ENCODE results near the gene ALG14.
"Not testable (repeated sequence)": the region's sequence is repeated elsewhere in the genome, so short reads cannot be mapped to it uniquely, and the experiment has no call there.

Gene ALG14

GRCh38 chr1:94947437-94947836 is 125.3 kb downstream of the ALG14 start:
- Histone ChIP-seq H3K27me3 (replicated peaks) (no peaks in the 10 kb centered on the region), H3K36me3 (replicated peaks) (no peaks in the 10 kb centered on the region), H3K27ac (no peak overlapping the region), H3K4me3 (ENCODE audit: low read depth, low read length) (no peak overlapping the region)
- DNase-seq: peak; percentile 74
- no peak for TF ChIP-seq CTCF (IDR thresholded peaks at IDR 0.05; ENCODE audit: low read depth, low read length, missing control alignments)
- in situ Hi-C loops (cut with HindIII; ENCODE audit: low pct_ligation_motif_present, low sequenced_read_pairs): no loop called here

- in situ Hi-C loops (cut with HindIII; ENCODE audit: low pct_ligation_motif_present, low sequenced_read_pairs): no loop called here
- no peak for TF ChIP-seq CTCF (IDR thresholded peaks at IDR 0.05; ENCODE audit: low read depth, low read length, missing control alignments)
- DNase-seq: no peak
These were observed 125.9 kb downstream of the ALG14 start for GRCh38 chr1:94946886-94947285.

DNA sequence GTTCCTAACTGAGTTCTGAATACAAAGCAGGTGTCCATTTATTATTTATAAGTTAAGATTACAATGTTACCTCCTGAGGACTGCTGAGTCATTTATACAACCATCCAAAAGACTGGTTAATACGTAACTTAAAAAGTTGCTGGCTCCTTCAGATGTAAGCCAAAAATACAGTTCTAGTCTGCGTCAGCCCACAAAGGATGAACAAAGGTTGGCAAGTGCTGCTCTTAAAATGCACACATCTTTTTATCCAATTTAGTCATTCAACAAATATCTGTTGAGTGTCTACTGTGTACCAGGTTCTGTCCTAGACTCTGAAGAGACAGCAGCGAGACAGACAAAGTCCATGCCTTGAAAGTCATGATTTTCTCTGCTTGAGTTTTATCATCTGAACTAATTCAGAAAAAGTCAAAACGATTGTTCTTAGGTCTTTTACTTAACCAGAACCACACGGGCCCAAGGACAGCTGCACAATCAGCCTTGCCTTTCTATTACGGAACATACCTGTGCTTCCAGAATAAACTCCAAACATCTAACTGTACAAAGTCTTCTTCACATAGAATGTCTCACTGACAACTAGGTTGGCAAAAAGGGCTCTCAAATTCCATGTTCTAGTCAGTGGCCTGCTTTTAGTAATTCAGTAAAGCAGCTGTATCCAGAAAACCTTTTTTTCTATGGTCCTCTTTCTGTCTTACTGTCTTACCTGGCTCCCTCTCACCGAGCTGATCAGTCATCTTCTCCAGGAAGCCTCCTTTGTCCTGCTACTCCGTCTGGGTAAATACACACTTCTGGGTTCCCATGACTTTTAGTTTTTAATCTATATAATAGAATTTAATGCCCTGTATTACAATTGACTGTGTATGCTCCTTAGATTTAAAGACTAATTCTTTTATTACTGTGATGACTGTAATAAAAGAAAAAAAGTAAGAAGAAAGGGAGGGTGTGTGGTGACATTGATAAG is 130.3 kb downstream of the ALG14 start:
- in situ Hi-C loops (cut with HindIII; ENCODE audit: low pct_ligation_motif_present, low sequenced_read_pairs): no loop called here
- Histone ChIP-seq H3K4me3 (ENCODE audit: low read depth, low read length) (no peak overlapping the region), H3K36me3 (replicated peaks) (no peaks in the 10 kb centered on the region), H3K27ac (no peak overlapping the region), H3K27me3 (replicated peaks) (no peaks in the 10 kb centered on the region)
- TF ChIP-seq CTCF (IDR thresholded peaks at IDR 0.05; ENCODE audit: low read depth, low read length, missing control alignments): no peak
- no peak for DNase-seq

More at GRCh38 chr1:94946886-94947285, 125.9 kb downstream of the ALG14 start:
- Histone ChIP-seq H3K36me3 (replicated peaks) (no peaks in the 10 kb centered on the region), H3K27me3 (replicated peaks) (no peaks in the 10 kb centered on the region), H3K4me3 (ENCODE audit: low read depth, low read length) (no peak overlapping the region), H3K27ac (no peak overlapping the region)

GRCh38 chr1:94941480-94941879 is 131.3 kb downstream of the ALG14 start:
- H3K27me3 ChIP-seq (replicated peaks); H3K27ac ChIP-seq; H3K4me3 ChIP-seq (ENCODE audit: low read depth, low read length); H3K36me3 ChIP-seq (replicated peaks); in situ Hi-C loops (cut with HindIII; ENCODE audit: low pct_ligation_motif_present, low sequenced_read_pairs); DNase-seq: not testable (repeated sequence)

DNA sequence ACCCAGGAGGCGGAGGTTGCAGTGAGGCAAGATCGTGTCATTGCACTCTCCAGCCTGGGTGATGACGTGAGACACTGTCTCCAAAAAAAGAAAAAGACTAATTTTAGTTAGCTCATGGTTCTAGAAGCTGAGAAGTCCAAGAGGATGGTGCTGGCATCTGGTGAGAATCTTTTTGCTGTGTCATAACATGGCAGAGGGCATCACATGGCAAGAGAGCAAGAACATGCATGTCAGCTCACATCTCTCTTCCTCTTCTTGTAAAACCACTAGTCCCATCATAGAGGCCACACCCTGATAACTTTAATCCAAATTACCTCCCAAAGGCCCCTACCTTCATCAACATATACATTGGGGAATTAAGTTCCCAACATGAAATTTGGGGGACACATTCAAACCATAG is 132.0 kb downstream of the ALG14 start:
- no peak for DNase-seq
- in situ Hi-C loops (cut with HindIII; ENCODE audit: low pct_ligation_motif_present, low sequenced_read_pairs): no loop called here
- Histone ChIP-seq H3K27me3 (replicated peaks) (no peaks in the 10 kb centered on the region), H3K27ac (no peak overlapping the region), H3K36me3 (replicated peaks) (no peaks in the 10 kb centered on the region), H3K4me3 (ENCODE audit: low read depth, low read length) (no peak overlapping the region)
- TF ChIP-seq CTCF (IDR thresholded peaks at IDR 0.05; ENCODE audit: low read depth, low read length, missing control alignments): no peak

DNA sequence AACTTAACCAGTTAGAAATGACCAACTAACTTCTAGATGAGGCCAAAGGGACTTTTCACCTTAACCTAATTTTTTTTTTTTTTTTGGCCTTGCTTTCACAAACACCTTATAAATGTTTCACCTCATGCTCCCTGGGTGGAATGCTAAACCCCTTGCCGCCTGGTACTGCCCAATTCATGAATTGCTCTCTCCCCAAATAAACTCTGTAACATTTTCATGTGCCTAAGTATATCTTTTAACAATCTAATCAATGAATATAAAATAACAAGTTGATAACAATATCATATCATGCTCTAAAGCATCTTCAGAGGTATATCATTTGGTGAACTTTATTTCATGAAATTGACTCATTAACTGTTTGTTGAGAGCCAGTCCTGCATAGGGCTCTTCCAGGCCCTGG is 134.9 kb downstream of the ALG14 start:
- no peaks in the 10 kb centered on the region for H3K36me3 ChIP-seq (replicated peaks)
- H3K27ac ChIP-seq: no peak overlapping the region
- no peak overlapping the region for H3K4me3 ChIP-seq (ENCODE audit: low read depth, low read length)
- no peak for TF ChIP-seq CTCF (IDR thresholded peaks at IDR 0.05; ENCODE audit: low read depth, low read length, missing control alignments)
- no peak for DNase-seq
- no peaks in the 10 kb centered on the region for H3K27me3 ChIP-seq (replicated peaks)
- in situ Hi-C loops (cut with HindIII; ENCODE audit: low pct_ligation_motif_present, low sequenced_read_pairs): no loop called here
